KMS-11 (cell line): ENCODE data around the gene IRF4.

Experiments used
- H2AFZ ChIP-seq: fragments of 200-600 bp; sonication (generic); 2 replicates; pipeline ENCODE4 v1.6.1; 2016; ENCODE audit warnings: antibody characterized with exemption, mixed run types, low read depth
- H3K27ac ChIP-seq: fragments of 200-600 bp; sonication (generic); 2 replicates; pipeline ENCODE4 v1.6.1; 2016; ENCODE audit warnings: mild to moderate bottlenecking, mixed run types
- H3K27me3 ChIP-seq: fragments of 200-600 bp; sonication (generic); 2 replicates; pipeline ENCODE4 v1.6.1; 2017; ENCODE audit warnings: mild to moderate bottlenecking, low read depth, mixed run types, moderate library complexity; ENCODE audit not compliant: insufficient read depth
- H3K36me3 ChIP-seq: fragments of 200-600 bp; sonication (generic); 2 replicates; pipeline ENCODE4 v1.6.1; 2017; ENCODE audit warnings: mild to moderate bottlenecking, mixed run types; ENCODE audit not compliant: insufficient read depth
- H3K4me1 ChIP-seq: fragments of 200-600 bp; sonication (generic); 2 replicates; pipeline ENCODE4 v1.6.1; 2016; ENCODE audit warnings: mild to moderate bottlenecking, low read depth, mixed run types; ENCODE audit not compliant: poor library complexity, severe bottlenecking
- H3K4me2 ChIP-seq: fragments of 200-600 bp; sonication (generic); 2 replicates; pipeline ENCODE4 v1.7.0; 2016; ENCODE audit warnings: mild to moderate bottlenecking, mixed run types
- H3K4me3 ChIP-seq: fragments of 200-600 bp; sonication (generic); IDR thresholded peaks from 2 replicates; pipeline ENCODE4 v1.6.1; 2017; ENCODE audit warnings: low read depth, low read length, mixed read lengths; ENCODE audit not compliant: insufficient read depth
- H3K79me2 ChIP-seq: fragments of 200-600 bp; sonication (generic); 2 replicates; pipeline ENCODE4 v1.6.1; 2016; ENCODE audit warnings: low read depth, mixed run types; ENCODE audit not compliant: insufficient read depth
- H3K9ac ChIP-seq: fragments of 200-600 bp; sonication (generic); 2 replicates; pipeline ENCODE4 v1.6.1; 2016; ENCODE audit warnings: mild to moderate bottlenecking, mixed run types
- H4K20me1 ChIP-seq: fragments of 200-600 bp; sonication (generic); 2 replicates; pipeline ENCODE4 v1.6.1; 2016; ENCODE audit warnings: mild to moderate bottlenecking, mixed run types; ENCODE audit not compliant: insufficient read depth
- TF ChIP-seq, protein P1 (sequence below): fragments of 200-600 bp; sonication (generic); conservative IDR thresholded peaks from 2 replicates; pipeline ENCODE4 v1.6.1; 2017; ENCODE audit warnings: low read depth, mild to moderate bottlenecking, antibody characterized with exemption, low read length, moderate library complexity, mixed read lengths

Gene IRF4

DNA sequence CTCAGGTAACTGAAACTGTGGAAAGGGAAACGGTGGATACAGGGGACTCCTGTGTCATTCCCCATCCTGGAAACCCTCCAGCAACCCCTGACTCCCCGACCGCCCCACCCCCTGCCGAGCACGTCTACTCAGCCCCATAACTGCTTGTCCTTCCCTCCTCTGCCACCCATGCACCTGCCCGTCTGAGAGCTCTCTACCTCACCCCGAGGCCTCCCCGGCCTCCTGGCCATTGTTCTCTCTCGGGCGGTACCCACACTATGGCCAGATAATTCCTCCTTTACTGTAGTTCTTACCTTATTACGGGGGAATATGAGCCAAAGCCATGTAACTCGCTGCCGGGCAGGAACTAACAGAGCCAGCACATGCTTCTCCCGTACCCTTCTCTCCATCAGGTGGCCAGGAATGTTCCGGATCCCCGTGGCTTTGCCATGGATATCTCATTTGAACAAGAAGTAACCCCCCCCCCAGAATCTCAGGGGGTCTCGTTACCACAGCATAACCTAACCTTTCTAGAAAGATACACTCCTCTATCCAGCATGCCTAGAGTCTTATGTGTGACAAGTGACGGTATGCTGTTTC lies 4.8 kb upstream of the IRF4 start:
- H2AFZ ChIP-seq: no peak overlapping the region
- H3K27ac ChIP-seq: no peak overlapping the region
- no peak overlapping the region for H3K4me2 ChIP-seq
- H3K79me2 ChIP-seq: peaks cover 12% of the 10 kb centered on the region
- H3K9ac ChIP-seq: no peak overlapping the region
- TF ChIP-seq, protein P1, sequence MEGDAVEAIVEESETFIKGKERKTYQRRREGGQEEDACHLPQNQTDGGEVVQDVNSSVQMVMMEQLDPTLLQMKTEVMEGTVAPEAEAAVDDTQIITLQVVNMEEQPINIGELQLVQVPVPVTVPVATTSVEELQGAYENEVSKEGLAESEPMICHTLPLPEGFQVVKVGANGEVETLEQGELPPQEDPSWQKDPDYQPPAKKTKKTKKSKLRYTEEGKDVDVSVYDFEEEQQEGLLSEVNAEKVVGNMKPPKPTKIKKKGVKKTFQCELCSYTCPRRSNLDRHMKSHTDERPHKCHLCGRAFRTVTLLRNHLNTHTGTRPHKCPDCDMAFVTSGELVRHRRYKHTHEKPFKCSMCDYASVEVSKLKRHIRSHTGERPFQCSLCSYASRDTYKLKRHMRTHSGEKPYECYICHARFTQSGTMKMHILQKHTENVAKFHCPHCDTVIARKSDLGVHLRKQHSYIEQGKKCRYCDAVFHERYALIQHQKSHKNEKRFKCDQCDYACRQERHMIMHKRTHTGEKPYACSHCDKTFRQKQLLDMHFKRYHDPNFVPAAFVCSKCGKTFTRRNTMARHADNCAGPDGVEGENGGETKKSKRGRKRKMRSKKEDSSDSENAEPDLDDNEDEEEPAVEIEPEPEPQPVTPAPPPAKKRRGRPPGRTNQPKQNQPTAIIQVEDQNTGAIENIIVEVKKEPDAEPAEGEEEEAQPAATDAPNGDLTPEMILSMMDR: no peak
- H4K20me1 ChIP-seq: peaks cover 1% of the 10 kb centered on the region; the same call in 1 of the 2 replicates
- H3K36me3 ChIP-seq: no peaks in the 10 kb centered on the region
- no peaks in the 10 kb centered on the region for H3K27me3 ChIP-seq
- H3K4me3 ChIP-seq: no peak overlapping the region
- peaks cover 31% of the 10 kb centered on the region for H3K4me1 ChIP-seq

- Histone ChIP-seq H3K4me3 (no peak overlapping the region), H3K4me1 (peaks cover 28% of the 10 kb centered on the region), H4K20me1 (peaks cover 6% of the 10 kb centered on the region; the same call in 1 of the 2 replicates), H3K79me2 (peaks cover 17% of the 10 kb centered on the region), H2AFZ (no peak overlapping the region), H3K4me2 (no peak overlapping the region; the same call in 1 of the 2 replicates), H3K36me3 (0 out of 2 replicates have a peak, but pooled peaks cover 4% of the 10 kb centered on the region), H3K27ac (no peak overlapping the region), H3K27me3 (no peaks in the 10 kb centered on the region), H3K9ac (no peak overlapping the region)
- TF ChIP-seq, protein P1: no peak
Measured at GRCh38 chr6:387293-387741, 4.2 kb upstream of the IRF4 start.

- H3K27me3 ChIP-seq: no peaks in the 10 kb centered on the region
- H3K36me3 ChIP-seq: peaks cover 6% of the 10 kb centered on the region; the same call in 1 of the 2 replicates
- peaks cover 28% of the 10 kb centered on the region for H3K79me2 ChIP-seq
- H3K4me3 ChIP-seq: no peak overlapping the region
- peak overlapping the region; percentile 33; the same call in 1 of the 2 replicates for H2AFZ ChIP-seq
- H3K4me1 ChIP-seq: peaks cover 28% of the 10 kb centered on the region
- peaks cover 9% of the 10 kb centered on the region; the same call in 1 of the 2 replicates for H4K20me1 ChIP-seq
- H3K9ac ChIP-seq: peak overlapping the region; percentile 55; the same call in 1 of the 2 replicates
- H3K27ac ChIP-seq: peak overlapping the region; percentile 78; the same call in 1 of the 2 replicates
- H3K4me2 ChIP-seq: peak overlapping the region; percentile 79
- TF ChIP-seq, protein P1: no peak
Measured at GRCh38 chr6:388202-388903, 3.2 kb upstream of the IRF4 start.

GRCh38 chr6:389143-389542 lies 2.4 kb upstream of the IRF4 start:
- H3K27me3 ChIP-seq: no peaks in the 10 kb centered on the region
- peak overlapping the region; percentile 33 for H2AFZ ChIP-seq
- no peak overlapping the region for H3K4me3 ChIP-seq
- TF ChIP-seq, protein P1: no peak
- H3K79me2 ChIP-seq: peaks cover 36% of the 10 kb centered on the region
- H3K27ac ChIP-seq: peak overlapping the region; percentile 78
- peaks cover 31% of the 10 kb centered on the region for H3K4me1 ChIP-seq
- H3K4me2 ChIP-seq: peak overlapping the region; percentile 79
- peaks cover 17% of the 10 kb centered on the region for H4K20me1 ChIP-seq
- peaks cover 13% of the 10 kb centered on the region for H3K36me3 ChIP-seq
- H3K9ac ChIP-seq: peak overlapping the region; percentile 55
